Stomach (tissue), 4 donors: ENCODE results near the gene AKNA.

Experiments
- POLR2A ChIP-seq, 4 donors: fragments of 450-650 bp; IDR thresholded peaks; one replicate each; pipeline ENCODE4 v1.6.1; 2016; ENCODE audit warnings: antibody characterized with exemption in 4 of 4, control low read depth in 2 of 4, mild to moderate bottlenecking in 1 of 4, moderate library complexity in 1 of 4
- POLR2AphosphoS5 ChIP-seq, 3 donors: sonication (generic); formaldehyde crosslinking; IDR thresholded peaks; one replicate each; pipeline ENCODE4 v1.6.1; 2016; ENCODE audit warnings: antibody characterized with exemption in 3 of 3
- TF ChIP-seq, protein P1 (sequence below), 7 experiments: fragments of 450-650 bp in 4 of 7; fragments of 200-600 bp in 3 of 7; sonication (generic) in 3 of 7; IDR thresholded peaks; one replicate each; pipeline ENCODE4 v1.5.1; 2016 to 2019; ENCODE audit warnings: antibody characterized with exemption in 7 of 7, control low read depth in 2 of 7, mild to moderate bottlenecking in 1 of 7

DNA sequence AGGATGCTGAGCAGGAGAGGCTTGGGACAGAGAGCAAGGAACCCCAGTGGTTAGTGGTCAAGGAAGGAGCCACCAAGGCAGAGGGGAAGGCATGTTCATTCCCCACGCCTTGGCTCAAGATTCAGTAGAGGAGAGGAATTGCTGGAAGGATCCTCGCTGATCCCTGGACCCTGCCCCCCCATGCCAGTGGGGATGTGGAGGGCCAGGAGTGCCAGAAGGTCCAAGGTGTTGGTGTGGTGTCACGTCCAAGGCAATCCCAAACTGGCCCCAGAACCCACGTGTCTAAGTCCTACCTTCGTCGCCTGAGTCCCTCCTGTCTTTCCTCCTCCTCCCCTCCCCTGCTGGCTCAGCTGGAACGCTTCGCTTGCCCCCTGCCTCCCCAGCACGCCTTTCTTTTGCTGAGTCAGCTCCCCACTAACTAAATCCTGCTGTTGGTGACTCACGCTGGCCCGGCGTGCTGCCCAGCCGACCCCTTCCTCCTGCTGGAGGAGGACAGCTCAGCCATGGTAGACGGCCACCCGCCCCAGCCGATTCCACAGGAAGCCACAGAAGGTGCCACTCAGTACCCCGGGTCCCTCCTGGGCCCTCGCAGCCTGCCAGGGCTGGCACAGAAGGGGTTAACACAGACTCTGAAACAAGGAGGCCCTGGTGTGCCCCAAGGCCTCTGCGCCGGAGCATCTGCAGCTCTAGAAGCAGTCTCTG lies 102.5 kb downstream of the AKNA start:
- TF ChIP-seq POLR2AphosphoS5 (IDR thresholded peaks at IDR 0.05) (no peak), POLR2A (IDR thresholded peaks at IDR 0.05) (no peak)
- TF ChIP-seq, protein P1, sequence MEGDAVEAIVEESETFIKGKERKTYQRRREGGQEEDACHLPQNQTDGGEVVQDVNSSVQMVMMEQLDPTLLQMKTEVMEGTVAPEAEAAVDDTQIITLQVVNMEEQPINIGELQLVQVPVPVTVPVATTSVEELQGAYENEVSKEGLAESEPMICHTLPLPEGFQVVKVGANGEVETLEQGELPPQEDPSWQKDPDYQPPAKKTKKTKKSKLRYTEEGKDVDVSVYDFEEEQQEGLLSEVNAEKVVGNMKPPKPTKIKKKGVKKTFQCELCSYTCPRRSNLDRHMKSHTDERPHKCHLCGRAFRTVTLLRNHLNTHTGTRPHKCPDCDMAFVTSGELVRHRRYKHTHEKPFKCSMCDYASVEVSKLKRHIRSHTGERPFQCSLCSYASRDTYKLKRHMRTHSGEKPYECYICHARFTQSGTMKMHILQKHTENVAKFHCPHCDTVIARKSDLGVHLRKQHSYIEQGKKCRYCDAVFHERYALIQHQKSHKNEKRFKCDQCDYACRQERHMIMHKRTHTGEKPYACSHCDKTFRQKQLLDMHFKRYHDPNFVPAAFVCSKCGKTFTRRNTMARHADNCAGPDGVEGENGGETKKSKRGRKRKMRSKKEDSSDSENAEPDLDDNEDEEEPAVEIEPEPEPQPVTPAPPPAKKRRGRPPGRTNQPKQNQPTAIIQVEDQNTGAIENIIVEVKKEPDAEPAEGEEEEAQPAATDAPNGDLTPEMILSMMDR (IDR thresholded peaks at IDR 0.05): no peak
